Mucosa of descending colon (tissue), 3 donors: ENCODE measurements around the gene GALNT9. TPM values are rescaled to one million over a fixed set of nuclear protein-coding genes. Genes with fewer than 3 reads are reported as not detected.

ENCODE experiments used
- ATAC-seq: fragments of 200-7000 bp; cut with Tn5 transposase; one replicate; pipeline ENCODE4 v1.9.1; 2020; ENCODE audit warnings: mild to moderate bottlenecking, moderate library complexity
- DNase-seq, 3 donors: peaks; one replicate each; pipeline ENCODE4 v3.0.0-alpha.2; 2020
- H3K36me3 ChIP-seq: fragments of 200-600 bp; one replicate; pipeline ENCODE4 v1.8.0; 2021; ENCODE audit warnings: low read depth, mild to moderate bottlenecking
- H3K4me1 ChIP-seq: fragments of 200-600 bp; one replicate; pipeline ENCODE4 v1.8.0; 2021; ENCODE audit warnings: low read depth, mild to moderate bottlenecking
- H3K4me3 ChIP-seq: fragments of 200-600 bp; one replicate; pipeline ENCODE4 v1.8.0; 2021; ENCODE audit warnings: mild to moderate bottlenecking
- H3K9me3 ChIP-seq: fragments of 200-600 bp; one replicate; pipeline ENCODE4 v1.8.0; 2021; ENCODE audit warnings: mild to moderate bottlenecking
- CTCF ChIP-seq: fragments of 200-600 bp; IDR thresholded peaks from one replicate; pipeline ENCODE4 v1.8.0; 2022; ENCODE audit warnings: antibody characterized with exemption, mild to moderate bottlenecking
- intact Hi-C, 2 donors: fragments of 100-400 bp; cut with DNase I in 1 of 2; cut with micrococcal nuclease in 1 of 2; formaldehyde crosslinking; loops; one replicate each; pipeline versions ENCODE4 v1.11.0 to v1.11.1; 2022; cut with DNase I, micrococcal nuclease
- total RNA-seq, 3 donors: library from RNA; stranded (reverse); fragmentation: NEBNext Ultra II Directional in 2 of 3; extraction: Animal tissue kit (Norgen Biotek cat#: 25700) in 2 of 3; gene quantifications; one replicate each; pipeline versions ENCODE4 v1.2.1 to v1.2.4, GENCODE V29; 2021 to 2023
- donor health status: DM: no; HTN: no; CAD: no; lungs with moderate emphysema.
- donor health status: DM: no; HTN: no; CAD: no.
- donor health status: DM: no; HTN: yes; CAD: no.

GALNT9 gene
- total RNA-seq, 3 donors from 2014 or later: 0.43 to 3.7 TPM; not detected in 1

DNA sequence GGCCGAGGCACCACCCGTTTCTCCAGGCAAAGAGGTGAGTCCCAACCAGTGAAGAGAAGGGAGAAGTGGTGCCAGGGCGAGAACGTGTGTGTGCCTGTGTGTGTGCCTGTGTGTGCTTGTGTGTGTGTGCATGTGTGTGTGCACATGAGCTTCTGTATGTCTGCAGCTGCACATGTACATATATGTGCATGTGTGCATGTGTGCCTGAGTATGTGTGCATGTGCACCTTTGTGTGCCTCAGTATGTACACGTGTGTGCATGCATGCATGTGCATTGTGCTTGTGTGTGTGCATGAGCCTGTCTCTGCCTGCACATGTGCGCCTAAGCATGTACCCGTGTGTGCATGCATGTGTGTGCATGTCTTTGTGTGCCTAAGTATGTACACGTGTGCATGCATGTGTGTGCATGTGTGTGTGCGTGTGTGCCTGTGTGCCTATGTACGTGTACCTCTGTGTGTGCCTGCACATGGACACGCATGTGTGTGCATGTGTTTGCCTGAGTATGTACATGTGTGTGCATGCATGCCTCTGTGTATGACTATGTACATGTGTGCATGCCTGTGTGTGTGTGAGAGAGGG lies 5.9 kb upstream of the GALNT9 start:
- TF ChIP-seq CTCF: no peak
- intact Hi-C loops: no loop called here
- ATAC-seq (no peak), DNase-seq (no peak)
- Histone ChIP-seq H3K9me3 (no peaks in the 10 kb centered on the region), H3K4me1 (no peaks in the 10 kb centered on the region), H3K4me3 (no peak overlapping the region), H3K36me3 (no peaks in the 10 kb centered on the region)

GRCh38 chr12:132333766-132334165 lies 4.4 kb upstream of the GALNT9 start:
- H3K4me3 ChIP-seq: no peak overlapping the region
- ATAC-seq (no peak), DNase-seq (no peak)
- intact Hi-C loops: no loop called here
- H3K9me3 ChIP-seq: no peaks in the 10 kb centered on the region
- no peak for TF ChIP-seq CTCF
- no peaks in the 10 kb centered on the region for H3K4me1 ChIP-seq
- H3K36me3 ChIP-seq: no peaks in the 10 kb centered on the region

DNA sequence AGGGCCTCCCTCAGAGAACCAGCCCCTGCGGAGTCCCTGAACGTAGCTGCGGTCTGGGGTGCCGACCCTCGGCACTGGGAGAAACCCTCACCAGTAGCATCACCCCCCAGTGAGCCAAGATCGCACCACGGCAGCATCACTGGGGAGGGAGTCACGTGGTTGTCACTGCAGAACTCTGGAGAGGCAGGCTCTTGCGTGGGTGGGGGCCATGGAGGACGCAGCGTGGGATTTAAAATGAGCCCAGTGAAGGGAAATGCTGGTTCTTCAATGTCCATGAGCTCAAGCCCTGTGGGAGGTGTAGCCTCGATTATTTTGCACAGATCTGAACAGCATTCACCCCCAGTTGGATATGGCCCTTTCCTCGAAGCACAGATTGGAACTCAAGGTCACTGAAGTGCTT lies 3.9 kb upstream of the GALNT9 start:
- no peaks in the 10 kb centered on the region for H3K9me3 ChIP-seq
- no peak for TF ChIP-seq CTCF
- H3K4me3 ChIP-seq: no peak overlapping the region
- ATAC-seq (no peak), DNase-seq (no peak)
- intact Hi-C loops: no loop called here
- no peaks in the 10 kb centered on the region for H3K4me1 ChIP-seq
- no peaks in the 10 kb centered on the region for H3K36me3 ChIP-seq

- no peak for DNase-seq
- TF ChIP-seq CTCF: no peak
Measured at GRCh38 chr12:132330549-132330881, 1.1 kb upstream of the GALNT9 start.

DNA sequence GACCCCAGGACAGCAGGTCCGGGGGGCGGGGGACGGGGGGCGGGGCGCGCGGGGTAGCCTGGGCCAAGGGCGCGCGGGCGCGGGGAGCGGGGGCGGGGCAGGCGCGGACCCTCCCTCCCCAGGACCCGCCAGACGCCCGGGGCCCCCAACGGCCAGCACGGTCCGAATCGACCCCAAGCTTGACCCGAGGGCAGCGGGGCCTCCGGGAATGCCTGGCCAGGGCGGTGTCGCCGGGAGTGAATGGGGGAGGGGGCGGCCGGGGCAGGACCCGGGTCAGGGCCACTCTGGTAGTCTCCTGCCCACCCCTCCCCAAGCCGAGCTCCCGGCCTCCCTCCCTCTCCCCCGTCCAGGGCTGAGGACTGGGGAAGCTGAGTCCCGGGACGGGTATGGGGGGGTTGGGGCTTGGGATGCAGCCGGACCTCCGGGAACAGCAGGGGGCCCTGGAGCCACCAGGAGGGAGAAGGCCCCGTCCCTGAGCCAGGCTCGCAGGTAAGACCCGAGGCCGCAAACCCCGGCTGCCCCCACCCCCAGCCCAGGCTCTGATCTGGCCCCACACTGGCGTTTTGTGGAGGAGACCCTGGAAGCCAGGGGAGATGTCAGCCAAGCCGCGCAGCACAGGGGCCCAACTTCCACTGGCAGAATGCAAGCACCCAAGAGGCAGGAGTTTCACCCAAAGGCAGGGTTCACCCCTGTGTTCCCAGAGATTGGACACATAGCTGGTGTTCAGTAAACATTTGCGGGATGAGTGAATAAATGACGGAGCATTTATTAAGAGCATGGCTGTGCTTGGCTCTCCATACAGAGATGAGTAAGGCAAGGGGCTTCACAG lies 545 bp upstream of the GALNT9 start:
- H3K9me3 ChIP-seq: no peaks in the 10 kb centered on the region
- H3K36me3 ChIP-seq: no peaks in the 10 kb centered on the region
- H3K4me3 ChIP-seq: no peak overlapping the region
- no peak for DNase-seq
- ATAC-seq: no peak
- intact Hi-C loops: no loop called here
- no peak for TF ChIP-seq CTCF
- no peaks in the 10 kb centered on the region for H3K4me1 ChIP-seq

More at GRCh38 chr12:132330549-132330881, 1.1 kb upstream of the GALNT9 start:
- intact Hi-C loops: no loop called here
- H3K9me3 ChIP-seq: no peaks in the 10 kb centered on the region
- no peaks in the 10 kb centered on the region for H3K4me1 ChIP-seq
- H3K4me3 ChIP-seq: no peak overlapping the region
- H3K36me3 ChIP-seq: no peaks in the 10 kb centered on the region
- ATAC-seq: no peak
